ENCODE measurements around the gene SLC11A2. TPM values are rescaled to one million over a fixed set of nuclear protein-coding genes. Genes with fewer than 3 reads are reported as not detected.

SLC11A2 gene
- total RNA-seq, 1 experiment from 2014 or later: 47.9 TPM

DNA sequence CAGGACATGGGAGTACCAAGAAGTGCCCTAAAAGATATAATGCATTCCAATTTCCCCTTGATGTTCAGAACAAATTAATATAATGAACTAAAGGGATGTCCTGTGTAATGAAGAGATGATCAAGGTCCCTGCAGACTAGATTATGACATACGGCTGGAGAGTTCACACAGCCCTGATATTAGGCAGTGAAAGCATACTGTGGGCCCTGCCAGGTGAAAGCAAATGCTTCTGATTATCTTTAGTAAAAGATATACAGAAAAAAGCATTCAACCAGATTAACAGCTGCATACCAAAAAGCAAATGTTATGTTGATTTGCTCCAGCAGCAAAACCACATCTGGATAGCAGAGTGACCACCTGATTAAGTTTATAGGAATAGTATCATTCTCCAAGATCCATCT, 61.8 kb downstream of the SLC11A2 start:
- Histone ChIP-seq H3K4me2 (ENCODE audit: insufficient read depth, insufficient read length, low read length) (no peak overlapping the region), H3K9me3 (ENCODE audit: control insufficient read depth, low read depth, low read length) (no peaks in the 10 kb centered on the region), H3K4ac (ENCODE audit: low read depth, low read length) (no peak overlapping the region), H4K8ac (replicated peaks; ENCODE audit: insufficient read length, low read depth, low read length) (no peak overlapping the region), H3K79me2 (ENCODE audit: insufficient read depth, low read length) (no peaks in the 10 kb centered on the region), H2AFZ (ENCODE audit: low read length) (no peak overlapping the region), H2BK20ac (ENCODE audit: low read depth, low read length, poor library complexity, severe bottlenecking) (no peak overlapping the region), H3K4me1 (ENCODE audit: insufficient read depth, low read length) (no peaks in the 10 kb centered on the region), H4K5ac (ENCODE audit: insufficient read length, low read depth, low read length) (no peak overlapping the region), H3T11ph (ENCODE audit: low read length) (no peak overlapping the region), H3K27me3 (ENCODE audit: insufficient read depth, low read length) (no peaks in the 10 kb centered on the region), H3K23me2 (ENCODE audit: insufficient read length, low read depth, low read length, poor library complexity, severe bottlenecking) (no peaks in the 10 kb centered on the region), H3K79me1 (ENCODE audit: insufficient read depth, low read depth, low read length, poor library complexity, severe bottlenecking) (no peaks in the 10 kb centered on the region), H3K56ac (ENCODE audit: insufficient read length, low read depth, low read length) (no peak overlapping the region), H2BK12ac (ENCODE audit: insufficient read length, low read depth, low read length) (no peak overlapping the region), H3K18ac (ENCODE audit: insufficient read length, low read depth, low read length) (no peak overlapping the region), H2BK15ac (ENCODE audit: low read depth, low read length) (no peak overlapping the region), H3K14ac (ENCODE audit: insufficient read depth, low read length) (no peak overlapping the region), H4K20me1 (ENCODE audit: control insufficient read depth, insufficient read depth, insufficient read length) (no peaks in the 10 kb centered on the region), H2BK120ac (ENCODE audit: low read depth, low read length, poor library complexity, severe bottlenecking) (no peak overlapping the region), H2AK5ac (ENCODE audit: insufficient read length, low read length) (no peak overlapping the region), H2BK5ac (ENCODE audit: insufficient read length, low read length) (no peak overlapping the region), H3K27ac (ENCODE audit: insufficient read length, low read depth, low read length) (no peak overlapping the region), H4K91ac (ENCODE audit: insufficient read length, low read depth, low read length) (no peak overlapping the region), H3K23ac (ENCODE audit: insufficient read length, low read depth, low read length) (no peak overlapping the region), H3K9ac (ENCODE audit: extremely low read depth, insufficient read length, low read length) (no peak overlapping the region)
- Mint-ChIP-seq H3K4me3 (no peak overlapping the region), H3K4me1 (no peaks in the 10 kb centered on the region), H3K27ac (no peak overlapping the region), H3K9me3 (no peaks in the 10 kb centered on the region), H3K36me3 (ENCODE audit: insufficient read depth in 1 of 3, low read depth in 3 of 3) (peaks cover 0 to 2% (median 0%) of the 10 kb centered on the region in 3 experiments; a peak in 2 of 7 replicates), H3K27me3 (ENCODE audit: low read depth) (no peaks in the 10 kb centered on the region)
- WGBS (ENCODE audit: extremely low coverage, insufficient read length, low lambda C conversion rate): no CpG with 5 or more reads among the region's 1 CpG
- no peak for DNase-seq
- TF ChIP-seq, protein P1, sequence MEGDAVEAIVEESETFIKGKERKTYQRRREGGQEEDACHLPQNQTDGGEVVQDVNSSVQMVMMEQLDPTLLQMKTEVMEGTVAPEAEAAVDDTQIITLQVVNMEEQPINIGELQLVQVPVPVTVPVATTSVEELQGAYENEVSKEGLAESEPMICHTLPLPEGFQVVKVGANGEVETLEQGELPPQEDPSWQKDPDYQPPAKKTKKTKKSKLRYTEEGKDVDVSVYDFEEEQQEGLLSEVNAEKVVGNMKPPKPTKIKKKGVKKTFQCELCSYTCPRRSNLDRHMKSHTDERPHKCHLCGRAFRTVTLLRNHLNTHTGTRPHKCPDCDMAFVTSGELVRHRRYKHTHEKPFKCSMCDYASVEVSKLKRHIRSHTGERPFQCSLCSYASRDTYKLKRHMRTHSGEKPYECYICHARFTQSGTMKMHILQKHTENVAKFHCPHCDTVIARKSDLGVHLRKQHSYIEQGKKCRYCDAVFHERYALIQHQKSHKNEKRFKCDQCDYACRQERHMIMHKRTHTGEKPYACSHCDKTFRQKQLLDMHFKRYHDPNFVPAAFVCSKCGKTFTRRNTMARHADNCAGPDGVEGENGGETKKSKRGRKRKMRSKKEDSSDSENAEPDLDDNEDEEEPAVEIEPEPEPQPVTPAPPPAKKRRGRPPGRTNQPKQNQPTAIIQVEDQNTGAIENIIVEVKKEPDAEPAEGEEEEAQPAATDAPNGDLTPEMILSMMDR (conservative IDR thresholded peaks at IDR 0.05): no peak

Measured in H9 (cell line).